ENCODE results near the gene CCDC167.
A peak's percentile ranks its signal among the peaks of the same experiment; 100 is the strongest.

The CCDC167 gene

GRCh38 chr6:37435816-37436215, 63.9 kb downstream of the CCDC167 start:
- no peak for TF ChIP-seq ZNF274 (IDR thresholded peaks at IDR 0.05; ENCODE audit: low read depth, low read length)
- no peak overlapping the region for H3K4me3 ChIP-seq (ENCODE audit: low read length)

- H3K4me3 ChIP-seq (ENCODE audit: low read length), result no peak overlapping the region
- TF ChIP-seq ZNF274 (IDR thresholded peaks at IDR 0.05; ENCODE audit: low read depth, low read length), result no peak
Measured at GRCh38 chr6:37435373-37435772, 64.3 kb downstream of the CCDC167 start.

GRCh38 chr6:37433657-37434271, 65.9 kb downstream of the CCDC167 start:
- peak overlapping the region; percentile 90 for H3K4me3 ChIP-seq (ENCODE audit: low read length)
- TF ChIP-seq ZNF274 (IDR thresholded peaks at IDR 0.05; ENCODE audit: low read depth, low read length), result no peak
